GM12865 (cell line): Measurements from ENCODE around the gene MEX3D.

ENCODE experiments used
- DNase-seq: peaks from one replicate; pipeline ENCODE4 v3.0.0; 2010; ENCODE audit warnings: low read depth
- H3K4me3 ChIP-seq: 2 replicates; pipeline ENCODE4 v1.5.1; 2011; ENCODE audit warnings: mild to moderate bottlenecking, low read depth, low read length, control low read depth
- TF ChIP-seq, protein P1 (sequence below): IDR thresholded peaks from 2 replicates; pipeline ENCODE4 v1.5.1; 2011; ENCODE audit warnings: low read length, control low read depth, low read depth, inconsistent platforms; ENCODE audit not compliant: insufficient read depth; ENCODE audit errors: missing control alignments

MEX3D gene

DNA sequence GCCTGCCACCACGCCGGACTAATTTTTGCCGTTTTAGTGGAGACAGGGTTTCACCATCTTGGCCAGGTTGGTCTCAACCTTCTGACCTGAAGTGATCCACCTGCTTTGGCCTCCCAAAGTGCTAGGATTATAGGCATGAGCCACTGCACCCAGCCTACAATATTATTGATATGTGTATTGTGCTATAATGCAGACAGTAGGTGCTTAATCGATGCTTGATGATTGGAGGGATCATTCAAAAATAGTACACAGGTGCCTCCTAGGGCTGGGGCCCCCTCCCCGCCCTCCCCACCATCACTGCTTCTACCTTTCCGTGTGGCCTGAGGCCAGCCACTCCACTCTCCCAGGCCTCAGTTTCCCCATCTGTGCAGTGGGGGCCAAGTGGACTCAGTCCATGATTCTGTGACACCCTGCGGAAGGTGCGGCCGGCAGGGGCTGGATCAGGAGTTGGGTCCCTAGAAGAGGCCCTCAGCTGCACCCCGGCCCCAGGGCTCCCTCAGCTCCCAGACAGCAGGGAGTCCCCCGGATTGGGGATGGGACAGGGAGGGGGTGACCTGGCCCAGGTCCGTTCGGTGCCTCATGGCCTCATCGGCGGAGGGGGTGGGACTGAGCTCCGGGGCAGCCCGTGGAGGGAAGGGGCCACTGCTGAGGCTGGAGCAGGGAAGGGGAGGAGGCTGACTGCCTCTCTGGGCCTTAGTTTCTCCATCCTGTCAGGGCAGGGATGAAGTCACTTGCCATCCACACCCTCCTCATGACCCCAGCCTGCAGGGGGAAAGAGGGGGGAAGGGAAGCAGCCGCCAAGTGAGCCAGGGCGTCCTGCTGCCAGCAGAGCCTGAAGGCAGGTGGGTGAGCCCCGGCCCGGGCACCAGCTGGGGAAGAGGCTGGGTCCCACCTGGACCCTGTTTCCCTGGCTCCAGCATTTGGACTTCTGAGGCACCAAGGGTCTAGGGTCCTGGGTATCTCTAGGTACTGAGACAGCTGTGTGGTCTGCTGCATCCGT, 56.5 kb downstream of the MEX3D start:
- H3K4me3 ChIP-seq: no peak overlapping the region
- no peak for DNase-seq
- TF ChIP-seq, protein P1, sequence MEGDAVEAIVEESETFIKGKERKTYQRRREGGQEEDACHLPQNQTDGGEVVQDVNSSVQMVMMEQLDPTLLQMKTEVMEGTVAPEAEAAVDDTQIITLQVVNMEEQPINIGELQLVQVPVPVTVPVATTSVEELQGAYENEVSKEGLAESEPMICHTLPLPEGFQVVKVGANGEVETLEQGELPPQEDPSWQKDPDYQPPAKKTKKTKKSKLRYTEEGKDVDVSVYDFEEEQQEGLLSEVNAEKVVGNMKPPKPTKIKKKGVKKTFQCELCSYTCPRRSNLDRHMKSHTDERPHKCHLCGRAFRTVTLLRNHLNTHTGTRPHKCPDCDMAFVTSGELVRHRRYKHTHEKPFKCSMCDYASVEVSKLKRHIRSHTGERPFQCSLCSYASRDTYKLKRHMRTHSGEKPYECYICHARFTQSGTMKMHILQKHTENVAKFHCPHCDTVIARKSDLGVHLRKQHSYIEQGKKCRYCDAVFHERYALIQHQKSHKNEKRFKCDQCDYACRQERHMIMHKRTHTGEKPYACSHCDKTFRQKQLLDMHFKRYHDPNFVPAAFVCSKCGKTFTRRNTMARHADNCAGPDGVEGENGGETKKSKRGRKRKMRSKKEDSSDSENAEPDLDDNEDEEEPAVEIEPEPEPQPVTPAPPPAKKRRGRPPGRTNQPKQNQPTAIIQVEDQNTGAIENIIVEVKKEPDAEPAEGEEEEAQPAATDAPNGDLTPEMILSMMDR: no peak

DNA sequence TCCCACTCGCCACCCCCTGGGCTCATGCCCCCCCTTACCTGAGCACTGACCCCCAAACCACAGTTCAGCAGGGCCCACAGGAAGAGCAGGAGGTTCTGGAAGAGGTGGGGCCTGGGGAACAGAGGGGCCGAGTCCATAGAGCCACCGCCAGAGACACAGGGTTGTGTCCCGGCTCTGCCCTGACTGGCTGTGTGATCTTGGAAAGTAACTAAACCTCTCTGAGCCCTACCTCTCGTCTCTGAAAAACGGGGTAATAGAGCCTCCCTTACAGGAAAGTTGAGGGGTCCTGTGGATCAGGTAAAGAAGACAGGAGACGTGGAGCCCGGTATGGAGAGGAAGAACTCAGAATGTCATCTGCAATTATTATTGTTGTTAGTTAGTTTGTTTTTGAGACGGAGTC, 57.3 kb downstream of the MEX3D start:
- no peak overlapping the region for H3K4me3 ChIP-seq
- no peak for DNase-seq
- TF ChIP-seq, protein P1: no peak

DNA sequence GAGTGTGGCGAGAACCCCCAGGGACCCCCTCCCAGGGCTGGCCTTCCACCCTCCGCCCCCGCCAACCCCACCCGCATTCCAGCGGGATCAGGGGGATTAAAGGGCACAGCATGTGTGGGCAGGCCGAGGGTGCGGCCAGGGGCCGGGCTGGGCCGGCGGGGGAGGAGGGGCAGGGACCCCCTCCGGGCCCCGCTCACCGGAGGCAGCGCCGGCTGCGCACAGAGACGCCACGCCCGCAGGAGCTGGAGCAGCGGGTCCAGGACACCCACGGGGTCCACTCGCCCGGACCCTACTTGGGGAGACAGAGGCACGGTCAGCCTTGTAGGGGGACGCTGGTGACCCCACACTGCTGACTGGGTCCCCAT, 57.7 kb downstream of the MEX3D start:
- TF ChIP-seq, protein P1: no peak

DNA sequence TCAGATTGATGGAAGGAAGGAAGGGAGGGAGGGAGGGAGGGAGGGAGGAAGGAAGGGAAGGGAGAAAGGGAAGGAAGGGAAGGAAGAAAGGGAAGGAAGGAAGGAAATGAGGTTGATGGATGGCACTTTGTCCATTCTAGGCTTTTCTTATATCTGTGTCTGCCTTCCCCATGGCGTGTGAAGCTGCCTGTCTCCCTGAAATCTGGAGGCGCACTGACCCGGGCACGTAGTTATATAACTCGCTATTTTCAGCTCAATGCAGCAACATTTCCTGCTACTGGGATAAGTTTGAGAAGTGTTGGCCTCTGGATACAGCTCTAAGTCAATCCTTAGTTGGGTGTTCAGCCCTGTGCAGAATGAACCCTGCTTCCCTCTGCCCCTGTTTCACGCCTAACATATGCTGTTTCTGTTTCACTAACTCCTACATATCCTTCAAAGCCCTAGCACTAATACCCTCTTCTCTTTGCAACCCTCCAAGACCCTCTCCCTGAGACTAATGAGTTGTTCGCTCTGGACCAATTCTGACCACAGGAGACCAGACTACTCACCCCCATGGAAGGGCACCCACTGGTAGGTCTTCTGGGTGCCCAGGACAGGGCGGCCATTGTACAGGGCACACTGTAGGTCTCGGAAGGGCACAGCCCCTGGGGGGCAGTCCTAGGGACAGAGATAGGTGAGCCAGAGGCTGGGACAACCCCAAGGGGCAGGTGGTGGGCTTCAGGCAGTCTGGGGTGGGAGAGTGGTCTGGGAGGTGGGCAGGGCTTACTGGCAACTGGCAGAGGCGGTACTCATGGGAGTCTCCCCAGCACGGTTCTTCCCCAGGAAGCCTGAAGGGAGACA, 58.3 kb downstream of the MEX3D start:
- TF ChIP-seq, protein P1: no peak
- no peak overlapping the region for H3K4me3 ChIP-seq
- DNase-seq: no peak

More for the DNA sequence above, 57.7 kb downstream of the MEX3D start:
- DNase-seq: no peak
- no peak overlapping the region for H3K4me3 ChIP-seq

DNA sequence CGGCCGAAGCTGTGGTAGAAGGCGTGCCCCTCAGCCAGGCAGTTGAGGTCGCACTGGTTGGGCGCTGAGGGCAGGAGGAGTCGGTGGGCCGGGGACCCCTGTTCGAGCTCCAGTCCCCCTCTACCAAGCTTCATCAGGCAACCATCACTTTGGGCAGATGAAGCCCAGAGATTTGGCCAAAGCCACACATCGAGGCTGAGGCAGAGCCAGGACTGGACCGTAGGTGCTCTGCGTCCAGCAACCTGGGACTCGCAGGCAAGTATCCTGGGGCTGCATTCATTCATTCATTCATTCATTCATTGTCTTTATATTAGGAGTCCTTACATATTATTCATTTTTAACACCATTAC, 59.6 kb downstream of the MEX3D start:
- TF ChIP-seq, protein P1: no peak
- no peak overlapping the region for H3K4me3 ChIP-seq
- no peak for DNase-seq

DNA sequence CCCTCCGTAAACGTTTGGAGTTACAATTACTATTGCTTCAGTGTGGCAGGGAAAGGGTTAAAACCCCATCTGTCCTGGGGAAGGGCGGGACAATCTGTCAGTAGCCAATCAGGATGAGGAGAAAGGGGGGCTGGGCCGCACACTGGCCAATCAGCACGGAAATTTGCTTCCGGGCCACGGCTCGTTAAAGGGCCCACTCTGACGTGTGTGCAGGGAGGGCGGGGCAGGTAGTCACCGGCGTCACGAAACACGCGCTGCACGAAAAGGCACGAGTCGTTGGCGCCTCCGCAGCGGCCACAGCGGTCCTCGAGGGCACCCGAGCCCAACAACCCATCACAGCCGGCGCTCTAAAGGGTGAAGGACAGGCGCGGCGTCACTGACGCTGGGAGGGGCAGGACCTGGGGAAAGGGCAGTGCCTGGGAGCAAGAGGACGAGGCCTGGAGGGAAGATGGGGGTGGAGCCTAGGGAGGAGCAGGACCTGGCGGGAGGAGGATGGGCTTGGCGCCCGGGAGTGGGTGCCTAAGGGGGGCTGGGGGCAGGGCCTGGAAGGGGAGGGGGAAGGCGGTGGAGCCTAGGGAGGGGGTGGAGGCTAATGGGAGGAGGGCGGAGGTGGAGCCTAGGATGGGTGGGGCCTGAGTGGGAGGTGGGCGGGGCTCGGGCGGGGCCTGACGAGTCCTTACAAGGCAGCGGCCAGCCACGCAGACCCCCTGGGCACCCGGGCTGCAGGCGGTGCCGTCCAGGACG, 60.2 kb downstream of the MEX3D start:
- TF ChIP-seq, protein P1: no peak

More for the DNA sequence above, 60.2 kb downstream of the MEX3D start:
- H3K4me3 ChIP-seq: no peak overlapping the region
- peak; percentile 80 for DNase-seq
